Peyer's patch (tissue), 4 donors: ENCODE results near the gene IL1RAPL1.

Source experiments
- POLR2A ChIP-seq, 2 donors: fragments of 450-650 bp; IDR thresholded peaks; one replicate each; pipeline ENCODE4 v1.5.1; 2017; ENCODE audit warnings: antibody characterized with exemption in 2 of 2, mild to moderate bottlenecking in 2 of 2, moderate library complexity in 2 of 2
- TF ChIP-seq, protein P1 (sequence below), 6 experiments: fragments of 450-650 bp in 4 of 6; fragments of 200-600 bp in 2 of 6; sonication (generic) in 1 of 6; IDR thresholded peaks; one replicate each; pipeline ENCODE4 v1.5.1; 2017 to 2019; ENCODE audit warnings: antibody characterized with exemption in 6 of 6, mild to moderate bottlenecking in 3 of 6, moderate library complexity in 1 of 6

GRCh38 chrX:28960063-28960462, 372.8 kb downstream of the IL1RAPL1 start:
- TF ChIP-seq, protein P1, sequence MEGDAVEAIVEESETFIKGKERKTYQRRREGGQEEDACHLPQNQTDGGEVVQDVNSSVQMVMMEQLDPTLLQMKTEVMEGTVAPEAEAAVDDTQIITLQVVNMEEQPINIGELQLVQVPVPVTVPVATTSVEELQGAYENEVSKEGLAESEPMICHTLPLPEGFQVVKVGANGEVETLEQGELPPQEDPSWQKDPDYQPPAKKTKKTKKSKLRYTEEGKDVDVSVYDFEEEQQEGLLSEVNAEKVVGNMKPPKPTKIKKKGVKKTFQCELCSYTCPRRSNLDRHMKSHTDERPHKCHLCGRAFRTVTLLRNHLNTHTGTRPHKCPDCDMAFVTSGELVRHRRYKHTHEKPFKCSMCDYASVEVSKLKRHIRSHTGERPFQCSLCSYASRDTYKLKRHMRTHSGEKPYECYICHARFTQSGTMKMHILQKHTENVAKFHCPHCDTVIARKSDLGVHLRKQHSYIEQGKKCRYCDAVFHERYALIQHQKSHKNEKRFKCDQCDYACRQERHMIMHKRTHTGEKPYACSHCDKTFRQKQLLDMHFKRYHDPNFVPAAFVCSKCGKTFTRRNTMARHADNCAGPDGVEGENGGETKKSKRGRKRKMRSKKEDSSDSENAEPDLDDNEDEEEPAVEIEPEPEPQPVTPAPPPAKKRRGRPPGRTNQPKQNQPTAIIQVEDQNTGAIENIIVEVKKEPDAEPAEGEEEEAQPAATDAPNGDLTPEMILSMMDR (IDR thresholded peaks at IDR 0.05), result no peak
- TF ChIP-seq POLR2A (IDR thresholded peaks at IDR 0.05), result no peak
